ENCODE results near the gene CBR3.

DNA sequence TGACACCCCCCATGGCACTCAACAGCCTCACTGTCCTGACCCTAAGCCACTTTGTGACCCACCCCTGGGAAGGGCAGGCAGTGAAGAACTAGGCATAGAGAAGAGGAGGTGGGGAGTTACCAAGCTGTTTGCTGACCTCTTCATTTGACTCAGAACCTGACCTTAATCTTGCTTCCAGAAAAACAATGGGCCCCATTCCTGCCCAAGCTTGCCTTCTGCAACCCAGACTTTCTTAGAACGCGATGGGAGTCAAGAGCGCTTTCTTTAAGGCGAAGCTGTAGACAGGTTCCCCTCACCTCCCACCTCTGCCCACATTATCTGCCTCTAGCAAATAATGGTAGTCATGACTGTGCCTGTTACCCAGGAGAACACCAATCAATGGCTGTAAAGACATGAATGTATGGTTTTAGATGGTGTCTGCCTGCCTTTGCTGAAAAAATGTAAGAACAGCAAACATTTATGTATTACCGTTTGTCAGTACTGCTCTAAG lies 8.2 kb upstream of the CBR3 start:
- TF ChIP-seq, protein P1, sequence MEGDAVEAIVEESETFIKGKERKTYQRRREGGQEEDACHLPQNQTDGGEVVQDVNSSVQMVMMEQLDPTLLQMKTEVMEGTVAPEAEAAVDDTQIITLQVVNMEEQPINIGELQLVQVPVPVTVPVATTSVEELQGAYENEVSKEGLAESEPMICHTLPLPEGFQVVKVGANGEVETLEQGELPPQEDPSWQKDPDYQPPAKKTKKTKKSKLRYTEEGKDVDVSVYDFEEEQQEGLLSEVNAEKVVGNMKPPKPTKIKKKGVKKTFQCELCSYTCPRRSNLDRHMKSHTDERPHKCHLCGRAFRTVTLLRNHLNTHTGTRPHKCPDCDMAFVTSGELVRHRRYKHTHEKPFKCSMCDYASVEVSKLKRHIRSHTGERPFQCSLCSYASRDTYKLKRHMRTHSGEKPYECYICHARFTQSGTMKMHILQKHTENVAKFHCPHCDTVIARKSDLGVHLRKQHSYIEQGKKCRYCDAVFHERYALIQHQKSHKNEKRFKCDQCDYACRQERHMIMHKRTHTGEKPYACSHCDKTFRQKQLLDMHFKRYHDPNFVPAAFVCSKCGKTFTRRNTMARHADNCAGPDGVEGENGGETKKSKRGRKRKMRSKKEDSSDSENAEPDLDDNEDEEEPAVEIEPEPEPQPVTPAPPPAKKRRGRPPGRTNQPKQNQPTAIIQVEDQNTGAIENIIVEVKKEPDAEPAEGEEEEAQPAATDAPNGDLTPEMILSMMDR (conservative IDR thresholded peaks at IDR 0.05 in 1 of 2, IDR thresholded peaks at IDR 0.05 in 1 of 2; ENCODE audit: extremely low read depth in 1 of 2, insufficient read depth in 1 of 2, low read depth in 1 of 2, low read length in 2 of 2) = no peak
- no peak for TF ChIP-seq EZH2 (IDR thresholded peaks at IDR 0.05; ENCODE audit: borderline replicate concordance, low read length)
